KMS-11 (cell line): ENCODE data around the gene BTBD2.

ENCODE experiments used
- H2AFZ ChIP-seq: fragments of 200-600 bp; sonication (generic); 2 replicates; pipeline ENCODE4 v1.6.1; 2016; ENCODE audit warnings: antibody characterized with exemption, mixed run types, low read depth
- H3K27ac ChIP-seq: fragments of 200-600 bp; sonication (generic); 2 replicates; pipeline ENCODE4 v1.6.1; 2016; ENCODE audit warnings: mild to moderate bottlenecking, mixed run types
- H3K27me3 ChIP-seq: fragments of 200-600 bp; sonication (generic); 2 replicates; pipeline ENCODE4 v1.6.1; 2017; ENCODE audit warnings: mild to moderate bottlenecking, low read depth, mixed run types, moderate library complexity; ENCODE audit not compliant: insufficient read depth
- H3K36me3 ChIP-seq: fragments of 200-600 bp; sonication (generic); 2 replicates; pipeline ENCODE4 v1.6.1; 2017; ENCODE audit warnings: mild to moderate bottlenecking, mixed run types; ENCODE audit not compliant: insufficient read depth
- H3K4me1 ChIP-seq: fragments of 200-600 bp; sonication (generic); 2 replicates; pipeline ENCODE4 v1.6.1; 2016; ENCODE audit warnings: mild to moderate bottlenecking, low read depth, mixed run types; ENCODE audit not compliant: poor library complexity, severe bottlenecking
- H3K4me2 ChIP-seq: fragments of 200-600 bp; sonication (generic); 2 replicates; pipeline ENCODE4 v1.7.0; 2016; ENCODE audit warnings: mild to moderate bottlenecking, mixed run types
- H3K4me3 ChIP-seq: fragments of 200-600 bp; sonication (generic); IDR thresholded peaks from 2 replicates; pipeline ENCODE4 v1.6.1; 2017; ENCODE audit warnings: low read depth, low read length, mixed read lengths; ENCODE audit not compliant: insufficient read depth
- H3K79me2 ChIP-seq: fragments of 200-600 bp; sonication (generic); 2 replicates; pipeline ENCODE4 v1.6.1; 2016; ENCODE audit warnings: low read depth, mixed run types; ENCODE audit not compliant: insufficient read depth
- H3K9ac ChIP-seq: fragments of 200-600 bp; sonication (generic); 2 replicates; pipeline ENCODE4 v1.6.1; 2016; ENCODE audit warnings: mild to moderate bottlenecking, mixed run types
- H4K20me1 ChIP-seq: fragments of 200-600 bp; sonication (generic); 2 replicates; pipeline ENCODE4 v1.6.1; 2016; ENCODE audit warnings: mild to moderate bottlenecking, mixed run types; ENCODE audit not compliant: insufficient read depth
- TF ChIP-seq, protein P1 (sequence below): fragments of 200-600 bp; sonication (generic); conservative IDR thresholded peaks from 2 replicates; pipeline ENCODE4 v1.6.1; 2017; ENCODE audit warnings: low read depth, mild to moderate bottlenecking, antibody characterized with exemption, low read length, moderate library complexity, mixed read lengths

BTBD2 gene

GRCh38 chr19:1979017-1979416, 36.5 kb downstream of the BTBD2 start:
- Histone ChIP-seq H3K4me2 (no peak overlapping the region), H2AFZ (no peak overlapping the region), H3K79me2 (peaks cover 13% of the 10 kb centered on the region; the same call in 1 of the 2 replicates), H3K9ac (no peak overlapping the region), H3K27ac (no peak overlapping the region), H3K27me3 (no peaks in the 10 kb centered on the region), H4K20me1 (no peaks in the 10 kb centered on the region), H3K36me3 (peaks cover 3% of the 10 kb centered on the region; the same call in 1 of the 2 replicates), H3K4me3 (no peak overlapping the region), H3K4me1 (no peaks in the 10 kb centered on the region)
- TF ChIP-seq, protein P1, sequence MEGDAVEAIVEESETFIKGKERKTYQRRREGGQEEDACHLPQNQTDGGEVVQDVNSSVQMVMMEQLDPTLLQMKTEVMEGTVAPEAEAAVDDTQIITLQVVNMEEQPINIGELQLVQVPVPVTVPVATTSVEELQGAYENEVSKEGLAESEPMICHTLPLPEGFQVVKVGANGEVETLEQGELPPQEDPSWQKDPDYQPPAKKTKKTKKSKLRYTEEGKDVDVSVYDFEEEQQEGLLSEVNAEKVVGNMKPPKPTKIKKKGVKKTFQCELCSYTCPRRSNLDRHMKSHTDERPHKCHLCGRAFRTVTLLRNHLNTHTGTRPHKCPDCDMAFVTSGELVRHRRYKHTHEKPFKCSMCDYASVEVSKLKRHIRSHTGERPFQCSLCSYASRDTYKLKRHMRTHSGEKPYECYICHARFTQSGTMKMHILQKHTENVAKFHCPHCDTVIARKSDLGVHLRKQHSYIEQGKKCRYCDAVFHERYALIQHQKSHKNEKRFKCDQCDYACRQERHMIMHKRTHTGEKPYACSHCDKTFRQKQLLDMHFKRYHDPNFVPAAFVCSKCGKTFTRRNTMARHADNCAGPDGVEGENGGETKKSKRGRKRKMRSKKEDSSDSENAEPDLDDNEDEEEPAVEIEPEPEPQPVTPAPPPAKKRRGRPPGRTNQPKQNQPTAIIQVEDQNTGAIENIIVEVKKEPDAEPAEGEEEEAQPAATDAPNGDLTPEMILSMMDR, result no peak

GRCh38 chr19:1978346-1978894, 37.1 kb downstream of the BTBD2 start:
- no peak overlapping the region for H2AFZ ChIP-seq
- no peak overlapping the region for H3K27ac ChIP-seq
- H3K36me3 ChIP-seq, result peaks cover 3% of the 10 kb centered on the region; the same call in 1 of the 2 replicates
- no peaks in the 10 kb centered on the region for H3K27me3 ChIP-seq
- H3K9ac ChIP-seq, result no peak overlapping the region
- no peaks in the 10 kb centered on the region for H4K20me1 ChIP-seq
- no peak overlapping the region for H3K4me3 ChIP-seq
- no peak overlapping the region for H3K4me2 ChIP-seq
- no peaks in the 10 kb centered on the region for H3K4me1 ChIP-seq
- H3K79me2 ChIP-seq, result peaks cover 16% of the 10 kb centered on the region; the same call in 1 of the 2 replicates
- TF ChIP-seq, protein P1, result no peak

DNA sequence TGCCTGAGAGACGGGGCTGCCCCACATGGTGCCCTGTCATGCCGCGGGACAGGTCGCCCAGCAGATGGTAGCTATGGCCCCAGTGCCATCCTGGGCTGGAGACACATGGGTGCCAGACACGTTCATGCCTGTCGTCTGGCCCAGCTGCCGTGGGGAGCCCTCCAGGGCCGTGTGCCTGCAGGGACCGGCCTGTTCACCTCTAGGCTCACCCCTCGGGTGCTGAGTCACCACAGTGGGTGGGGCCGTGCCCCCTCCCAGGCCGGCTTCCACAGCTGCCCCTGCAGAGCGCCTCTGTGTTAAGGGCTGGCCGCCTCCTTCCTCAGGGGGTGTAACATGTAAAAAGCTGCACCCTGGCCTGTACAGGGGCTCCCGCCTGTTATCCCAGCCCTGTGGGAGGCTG, 38.4 kb downstream of the BTBD2 start:
- Histone ChIP-seq H2AFZ (no peak overlapping the region), H3K4me2 (no peak overlapping the region), H3K4me3 (no peak overlapping the region), H3K27me3 (no peaks in the 10 kb centered on the region), H3K79me2 (peaks cover 25% of the 10 kb centered on the region; the same call in 1 of the 2 replicates), H3K9ac (no peak overlapping the region), H3K4me1 (no peaks in the 10 kb centered on the region), H3K27ac (no peak overlapping the region), H3K36me3 (peaks cover 3% of the 10 kb centered on the region; the same call in 1 of the 2 replicates), H4K20me1 (no peaks in the 10 kb centered on the region)
- TF ChIP-seq, protein P1, result no peak

DNA sequence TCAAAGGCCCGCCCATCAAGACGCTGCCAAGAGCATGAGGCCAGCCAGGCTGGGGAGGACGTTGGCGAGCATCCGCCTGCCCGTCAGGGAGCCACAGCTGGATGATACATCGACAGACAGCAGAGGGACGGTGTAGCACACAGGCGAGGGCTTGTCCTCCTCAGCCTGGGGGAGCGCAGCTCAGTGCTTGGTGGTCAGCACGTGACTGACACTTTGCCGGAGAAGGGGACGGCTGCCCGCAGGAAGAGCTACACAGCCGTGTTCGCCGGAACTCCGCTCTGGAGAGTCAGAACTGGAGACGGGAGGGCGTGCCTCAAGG, 40.4 kb downstream of the BTBD2 start:
- H3K36me3 ChIP-seq, result no peaks in the 10 kb centered on the region
- no peak overlapping the region for H2AFZ ChIP-seq
- H3K4me2 ChIP-seq, result no peak overlapping the region
- no peaks in the 10 kb centered on the region for H4K20me1 ChIP-seq
- TF ChIP-seq, protein P1, result no peak
- peaks cover 29% of the 10 kb centered on the region; the same call in 1 of the 2 replicates for H3K79me2 ChIP-seq
- H3K4me3 ChIP-seq, result no peak overlapping the region
- H3K9ac ChIP-seq, result no peak overlapping the region
- H3K27ac ChIP-seq, result no peak overlapping the region
- no peaks in the 10 kb centered on the region for H3K27me3 ChIP-seq
- no peaks in the 10 kb centered on the region for H3K4me1 ChIP-seq
